HepG2 (cell line): ENCODE measurements around the gene C19orf47. TPM values are rescaled to one million over a fixed set of nuclear protein-coding genes. Genes with fewer than 3 reads are reported as not detected.

ENCODE experiments used
- ATAC-seq: fragments of 200-7000 bp; cut with Tn5 transposase; 3 replicates; pipeline ENCODE4 v1.9.1; 2020; ENCODE audit warnings: mild to moderate bottlenecking, moderate library complexity
- BruUV-seq: library from RNA; stranded (reverse); fragments of 400-500 nt; replicated peaks from 2 replicates; lab custom pipeline; 2021; lab: Mats Ljungman, UMichigan
- CTCF ChIA-PET: fragments of 300-600 bp; formaldehyde crosslinking; extraction: SDS; loops from one replicate; lab custom pipeline; 2021; ENCODE audit warnings: low total read pairs, inconsistent platforms, low intra/inter-chr PET ratio; lab: Yijun Ruan, JAX
- POLR2A ChIA-PET: fragments of 350-600 bp; sonication (Branson Sonifier 250); formaldehyde crosslinking; loops from one replicate; lab custom pipeline; 2020; ENCODE audit warnings: antibody characterized with exemption, inconsistent platforms; lab: Yijun Ruan, JAX
- DNase-seq: peaks from one replicate; pipeline ENCODE4 v3.0.0-alpha.2; 2015; ENCODE audit warnings: low spot score
- FAIRE-seq: peaks from 3 replicates; lab custom pipeline; 2011; peaks lifted over from hg19 to GRCh38; lab: Jason Lieb, UNC
- H2AFZ ChIP-seq: one replicate; pipeline ENCODE4 v1.6.1; 2011; ENCODE audit warnings: low read length, inconsistent platforms
- H3K27ac ChIP-seq: fragments of 300-600 bp; 3 replicates; pipeline ENCODE4 v1.8.0; 2011; ENCODE audit warnings: mixed run types, mild to moderate bottlenecking, mixed read lengths, low read length, inconsistent platforms; ENCODE audit not compliant: insufficient read depth; ENCODE audit errors: extremely low read length
- H3K27me3 ChIP-seq, 2 experiments: fragments of 200-600 bp in 1 of 2; 2 replicates in 1 of 2; 3 replicates in 1 of 2; pipeline versions ENCODE4 v1.6.0 to v1.8.0; 2011; ENCODE audit warnings: low read length in 2 of 2, mild to moderate bottlenecking in 2 of 2, moderate library complexity in 2 of 2, inconsistent platforms in 1 of 2; ENCODE audit not compliant: insufficient read depth in 2 of 2, control insufficient read depth in 1 of 2
- H3K36me3 ChIP-seq, 2 experiments: fragments of 200-600 bp in 1 of 2; replicated peaks in 1 of 2; 2 replicates in 1 of 2; 3 replicates in 1 of 2; pipeline versions ENCODE4 v1.5.1 to v1.8.0; 2011; ENCODE audit warnings: low read length in 2 of 2, inconsistent platforms in 1 of 2; ENCODE audit not compliant: insufficient read depth in 2 of 2, control insufficient read depth in 1 of 2
- H3K4me1 ChIP-seq: 2 replicates; pipeline ENCODE4 v1.5.1; 2012; ENCODE audit warnings: low read length, inconsistent platforms; ENCODE audit not compliant: insufficient read depth
- H3K4me2 ChIP-seq: 2 replicates; pipeline ENCODE4 v1.6.0; 2011; ENCODE audit warnings: low read depth, low read length, inconsistent platforms
- H3K4me3 ChIP-seq, 3 experiments: fragments of 200-600 bp in 1 of 3; sonication (generic), shearing (Covaris generic) in 1 of 3; replicated peaks in 1 of 3; 2 replicates each; pipeline ENCODE4 v1.5.1; 2011 to 2016; ENCODE audit warnings: low read length in 3 of 3, inconsistent platforms in 2 of 3, low read depth in 2 of 3, mild to moderate bottlenecking in 2 of 3, control low read depth in 1 of 3, mixed read lengths in 1 of 3; ENCODE audit not compliant: insufficient read depth in 1 of 3
- H3K79me2 ChIP-seq: one replicate; pipeline ENCODE4 v1.6.1; 2011; ENCODE audit warnings: low read length, inconsistent platforms; ENCODE audit not compliant: insufficient read depth
- H3K9ac ChIP-seq: 2 replicates; pipeline ENCODE4 v1.6.0; 2011; ENCODE audit warnings: mild to moderate bottlenecking, low read depth, low read length, inconsistent platforms; ENCODE audit not compliant: insufficient read depth
- H3K9me3 ChIP-seq: 2 replicates; pipeline ENCODE4 v1.5.1; 2012; ENCODE audit warnings: mild to moderate bottlenecking, low read length
- H4K20me1 ChIP-seq: 2 replicates; pipeline ENCODE4 v1.6.0; 2011; ENCODE audit warnings: inconsistent platforms, mild to moderate bottlenecking, low read length, moderate library complexity; ENCODE audit not compliant: insufficient read depth
- AGO2 ChIP-seq: fragments of 200-400 bp; formaldehyde crosslinking; optimal IDR thresholded peaks from 2 replicates; pipeline ENCODE3; 2017; ENCODE audit warnings: mild to moderate bottlenecking, low read depth, low read length, moderate library complexity
- AKAP8 ChIP-seq: sonication (generic); formaldehyde crosslinking; IDR thresholded peaks from 2 replicates; pipeline ENCODE4 v1.5.1; 2020; ENCODE audit warnings: mild to moderate bottlenecking, missing genetic modification reagents
- CHD4 ChIP-seq: fragments of 200-600 bp; sonication (generic); IDR thresholded peaks from 2 replicates; pipeline ENCODE4 v1.7.0; 2017; ENCODE audit warnings: mild to moderate bottlenecking, low read length, borderline replicate concordance
- EEA1 ChIP-seq: sonication (generic); formaldehyde crosslinking; IDR thresholded peaks from 2 replicates; pipeline ENCODE4 v1.5.1; 2020; ENCODE audit warnings: mild to moderate bottlenecking, missing genetic modification reagents, borderline replicate concordance
- SSRP1 ChIP-seq: IDR thresholded peaks from 2 replicates; pipeline ENCODE4 v1.6.1; 2016; ENCODE audit warnings: control low read depth
- ZNF446 ChIP-seq: sonication (generic); formaldehyde crosslinking; IDR thresholded peaks from 2 replicates; pipeline ENCODE4 v1.5.0; 2020; ENCODE audit warnings: mild to moderate bottlenecking, missing genetic modification reagents
- ZNF556 ChIP-seq: sonication (generic); formaldehyde crosslinking; IDR thresholded peaks from 2 replicates; pipeline ENCODE4 v1.4.0; 2020; ENCODE audit warnings: mild to moderate bottlenecking, missing genetic modification reagents, borderline replicate concordance
- ZNF570 ChIP-seq: sonication (generic); formaldehyde crosslinking; IDR thresholded peaks from 2 replicates; pipeline ENCODE4 v1.4.0; 2020; ENCODE audit warnings: mild to moderate bottlenecking, missing genetic modification reagents, borderline replicate concordance
- ZNF687 ChIP-seq: sonication (generic); formaldehyde crosslinking; IDR thresholded peaks from 2 replicates; pipeline ENCODE4 v1.5.1; 2020; ENCODE audit warnings: mild to moderate bottlenecking, missing genetic modification reagents, moderate library complexity
- ZSCAN25 ChIP-seq: sonication (generic); formaldehyde crosslinking; IDR thresholded peaks from 2 replicates; pipeline ENCODE4 v1.8.0; 2022; ENCODE audit warnings: mild to moderate bottlenecking, missing genetic modification reagents
- WGBS: methylation state at CpG from one replicate; pipeline ENCODE4 v1.1.6; 2017; ENCODE audit warnings: low lambda C conversion rate; 5-methylcytosine and 5-hydroxymethylcytosine counted together
- in situ Hi-C: cut with HindIII; loops from 2 replicates; pipeline ENCODE4 v1.10.0; 2017; ENCODE audit warnings: low pct_unique_long_range_greater_than_20kb; ENCODE audit not compliant: extremely low pct_ligation_motif_present
- intact Hi-C: fragments of 100-400 bp; cut with micrococcal nuclease; formaldehyde crosslinking; loops from one replicate; pipeline ENCODE4 v1.10.0; 2022; ENCODE audit not compliant: unreplicated experiment
- polyA plus RNA-seq, 8 experiments: library from polyadenylated mRNA; depleted of rRNA in 3 of 8; stranded (reverse) in 7 of 8; unstranded in 1 of 8; fragments of >200 nt; fragmentation: Illumina TruSeq in 4 of 8; extraction: Trizol in 4 of 8; gene quantifications; 2 replicates each; pipeline versions ENCODE4 v1.2.1 to v1.2.3, GENCODE V29; 2011 to 2016; ENCODE audit warnings: low read depth in 4 of 8, missing spikeins in 1 of 8, mixed read lengths in 1 of 8; ENCODE audit not compliant: insufficient read depth in 1 of 8
- total RNA-seq, 5 experiments: library from RNA; depleted of rRNA; stranded (reverse); fragments of >200 nt; fragmentation: Illumina TruSeq; extraction: Trizol; gene quantifications; 2 replicates each; pipeline ENCODE4 v1.2.3, GENCODE V29; 2016; ENCODE audit warnings: low read depth in 1 of 5

The C19orf47 gene
- total and polyA plus RNA-seq, 2 of the 13 experiments (the other 11 are each of a cell fraction or from before 2014, with no cell fraction given): 8.1 to 10.6 TPM

- POLR2A ChIA-PET: no interaction called here
- FAIRE-seq (no peak), DNase-seq (no peak), ATAC-seq (no peak)
- no TSS peak for BruUV-seq
- Histone ChIP-seq H3K9me3 (no peaks in the 10 kb centered on the region), H3K79me2 (peaks cover 95% of the 10 kb centered on the region), H4K20me1 (peaks cover 58% of the 10 kb centered on the region), H3K9ac (no peak overlapping the region), H3K4me3 (no peak overlapping the region), H3K4me2 (no peak overlapping the region), H3K36me3 (peaks cover 7 to 15% of the 10 kb centered on the region in 2 experiments; a peak in 4 of 5 replicates), H2AFZ (no peak overlapping the region), H3K27ac (no peak overlapping the region), H3K27me3 (no peaks in the 10 kb centered on the region), H3K4me1 (peaks cover 61% of the 10 kb centered on the region)
- peak; percentile 27 for TF ChIP-seq AGO2
- no peak for TF ChIP-seq CHD4
- TF ChIP-seq AKAP8 (CRISPR knock-in tag): peak; percentile 9; the same call in 1 of the 2 replicates
- TF ChIP-seq ZNF556: no peak
- no peak for TF ChIP-seq ZNF570
- TF ChIP-seq ZSCAN25: no peak
- no peak for TF ChIP-seq EEA1
- TF ChIP-seq ZNF446 (CRISPR knock-in tag): no peak
- 0 out of 2 replicates have a peak, but pooled peaks have one; percentile 9 for TF ChIP-seq ZNF687
- TF ChIP-seq SSRP1: no peak
- CTCF ChIA-PET: interaction anchor here (0.5 kb wide), 1 partner anchor 137 kb away, joined by 3 read pairs; no protein-coding TSS in a partner anchor
- intact Hi-C loops (no loop called here), in situ Hi-C loops (no loop called here)
- whole genome bisulfite sequencing: 97% methylated on average over 7 of the region's 15 CpGs
These were observed 69.1 kb downstream of the C19orf47 start for GRCh38 chr19:40279120-40279551.
